NT2/D1 (cell line): ENCODE measurements around the gene ACSBG1.
A peak's percentile ranks its signal among the peaks of the same experiment; 100 is the strongest.

Experiments
- DNase-seq: peaks from one replicate; pipeline ENCODE4 v3.0.0-alpha.2; 2011; ENCODE audit warnings: low read depth, low spot score
- H3K27me3 ChIP-seq: 2 replicates; pipeline ENCODE4 v1.6.0; 2011; ENCODE audit warnings: mild to moderate bottlenecking; ENCODE audit not compliant: insufficient read length, insufficient read depth
- H3K36me3 ChIP-seq: 2 replicates; pipeline ENCODE4 v1.6.1; 2011; ENCODE audit warnings: mild to moderate bottlenecking, low read length, mixed read lengths; ENCODE audit not compliant: insufficient read depth, insufficient read length
- H3K4me1 ChIP-seq: 2 replicates; pipeline ENCODE4 v1.5.1; 2011; ENCODE audit not compliant: insufficient read depth, insufficient read length
- H3K4me3 ChIP-seq: 2 replicates; pipeline ENCODE4 v1.5.1; 2011; ENCODE audit warnings: low read depth; ENCODE audit not compliant: insufficient read length
- H3K9ac ChIP-seq: 2 replicates; pipeline ENCODE4 v1.6.0; 2011; ENCODE audit warnings: low read depth; ENCODE audit not compliant: insufficient read length
- H3K9me3 ChIP-seq: 2 replicates; pipeline ENCODE4 v1.5.1; 2011; ENCODE audit warnings: mild to moderate bottlenecking, low read length; ENCODE audit not compliant: insufficient read depth
- SUZ12 ChIP-seq: IDR thresholded peaks from 2 replicates; pipeline ENCODE4 v1.6.1; 2011; ENCODE audit not compliant: insufficient read length, insufficient read depth; ENCODE audit errors: extremely low read depth
- YY1 ChIP-seq: IDR thresholded peaks from 2 replicates; pipeline ENCODE4 v1.6.1; 2011; ENCODE audit not compliant: insufficient read length, insufficient read depth
- ZNF274 ChIP-seq: IDR thresholded peaks from 2 replicates; pipeline ENCODE4 v1.6.1; 2011; ENCODE audit warnings: mild to moderate bottlenecking, low read depth, low read length

ACSBG1 gene

GRCh38 chr15:78206326-78207109 lies 27.8 kb downstream of the ACSBG1 start:
- no peak overlapping the region for H3K4me3 ChIP-seq
- peak overlapping the region; percentile 33 for H3K9ac ChIP-seq
- H3K27me3 ChIP-seq = no peaks in the 10 kb centered on the region
- no peaks in the 10 kb centered on the region for H3K36me3 ChIP-seq
- H3K9me3 ChIP-seq = no peaks in the 10 kb centered on the region
- H3K4me1 ChIP-seq = peaks cover 18% of the 10 kb centered on the region
- TF ChIP-seq ZNF274 (no peak), SUZ12 (no peak), YY1 (no peak)
- DNase-seq = peak; percentile 38

- no peak for TF ChIP-seq SUZ12
- TF ChIP-seq ZNF274 = no peak
- Histone ChIP-seq H3K9me3 (no peaks in the 10 kb centered on the region), H3K27me3 (no peaks in the 10 kb centered on the region), H3K4me3 (no peak overlapping the region), H3K4me1 (peaks cover 18% of the 10 kb centered on the region), H3K9ac (no peak overlapping the region), H3K36me3 (no peaks in the 10 kb centered on the region)
- no peak for DNase-seq
Observed at GRCh38 chr15:78205856-78206255, 28.5 kb downstream of the ACSBG1 start.

DNA sequence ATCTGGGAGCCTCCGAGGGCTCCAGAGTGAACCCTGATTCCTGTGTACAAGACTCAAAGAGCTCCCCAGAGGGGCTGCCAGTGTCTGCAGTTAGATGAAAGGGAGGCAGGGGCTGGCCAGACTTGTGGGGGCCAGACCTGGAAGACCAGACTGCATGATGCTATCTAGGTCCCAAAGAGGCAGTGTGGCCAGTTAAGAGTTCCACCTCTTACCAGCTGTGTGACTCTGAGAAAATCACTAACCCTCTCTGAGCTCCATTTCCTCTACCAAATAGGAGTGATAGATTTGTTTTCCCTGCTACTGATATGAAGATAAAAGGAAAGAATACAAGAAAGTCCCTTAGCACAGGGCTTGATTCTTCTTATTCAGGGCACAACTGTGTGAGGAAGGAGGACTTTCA lies 29.0 kb downstream of the ACSBG1 start:
- no peak overlapping the region for H3K4me3 ChIP-seq
- no peak overlapping the region for H3K9ac ChIP-seq
- no peaks in the 10 kb centered on the region for H3K9me3 ChIP-seq
- H3K4me1 ChIP-seq = peaks cover 18% of the 10 kb centered on the region
- TF ChIP-seq SUZ12 (no peak), ZNF274 (no peak), YY1 (no peak)
- DNase-seq = no peak
- no peaks in the 10 kb centered on the region for H3K27me3 ChIP-seq
- no peaks in the 10 kb centered on the region for H3K36me3 ChIP-seq

GRCh38 chr15:78204351-78205309 lies 29.7 kb downstream of the ACSBG1 start:
- TF ChIP-seq YY1 (no peak), ZNF274 (no peak), SUZ12 (no peak)
- H3K9me3 ChIP-seq = no peaks in the 10 kb centered on the region

GRCh38 chr15:78203346-78204225 lies 30.8 kb downstream of the ACSBG1 start:
- TF ChIP-seq ZNF274 (no peak), SUZ12 (no peak), YY1 (no peak)
- H3K4me1 ChIP-seq = peaks cover 17% of the 10 kb centered on the region
- no peaks in the 10 kb centered on the region for H3K9me3 ChIP-seq

More at GRCh38 chr15:78204351-78205309, 29.7 kb downstream of the ACSBG1 start:
- DNase-seq = no peak
- Histone ChIP-seq H3K27me3 (no peaks in the 10 kb centered on the region), H3K4me1 (peaks cover 18% of the 10 kb centered on the region), H3K36me3 (no peaks in the 10 kb centered on the region), H3K4me3 (no peak overlapping the region), H3K9ac (no peak overlapping the region)

GRCh38 chr15:78201281-78202190 lies 32.8 kb downstream of the ACSBG1 start:
- Histone ChIP-seq H3K4me3 (no peak overlapping the region), H3K27me3 (no peaks in the 10 kb centered on the region), H3K9me3 (no peaks in the 10 kb centered on the region), H3K36me3 (no peaks in the 10 kb centered on the region), H3K4me1 (peaks cover 8% of the 10 kb centered on the region), H3K9ac (no peak overlapping the region)
- TF ChIP-seq YY1 (no peak), ZNF274 (no peak), SUZ12 (no peak)
- DNase-seq = no peak

More at GRCh38 chr15:78203346-78204225, 30.8 kb downstream of the ACSBG1 start:
- DNase-seq = no peak
- no peak overlapping the region for H3K4me3 ChIP-seq
- H3K36me3 ChIP-seq = no peaks in the 10 kb centered on the region
- no peak overlapping the region for H3K9ac ChIP-seq
- no peaks in the 10 kb centered on the region for H3K27me3 ChIP-seq
